Measurements from ENCODE around the gene SKIDA1.
A peak's percentile ranks its signal among the peaks of the same experiment; 100 is the strongest.

Gene SKIDA1

DNA sequence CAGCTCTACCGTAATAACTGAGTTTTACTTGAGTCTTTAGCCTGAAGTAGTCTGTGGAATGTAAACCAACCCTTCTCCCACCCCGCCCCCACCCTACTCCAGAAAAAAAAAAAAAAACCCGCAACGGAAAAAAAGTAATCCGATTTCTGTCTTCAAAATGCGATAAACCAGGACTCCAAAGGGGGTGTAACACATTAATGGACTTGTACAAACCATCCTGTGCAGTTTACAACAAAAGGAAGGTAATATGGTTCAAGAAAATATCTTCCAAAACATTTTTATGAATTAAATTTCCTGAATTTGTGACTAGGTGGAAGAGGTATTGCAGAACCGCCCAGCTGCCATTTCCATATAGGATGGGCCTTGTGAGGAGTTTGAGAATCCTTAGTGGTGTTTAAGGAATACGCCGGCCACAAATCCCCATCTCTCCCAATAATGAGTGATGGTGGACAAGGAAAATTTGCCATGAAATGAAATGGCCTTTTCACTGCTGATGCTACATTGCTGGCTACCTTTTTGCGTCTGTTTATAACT lies 10.6 kb downstream of the SKIDA1 start:
- Histone ChIP-seq H3K27me3 (ENCODE audit: low read depth, low read length) (peaks cover 18% of the 10 kb centered on the region), H3K4me1 (ENCODE audit: control insufficient read depth in 1 of 2, insufficient read depth in 2 of 2, low read length in 2 of 2) (peaks cover 2 to 38% of the 10 kb centered on the region in 2 donors), H3K9me3 (ENCODE audit: control insufficient read depth in 1 of 2, low read length in 2 of 2) (no peaks in the 10 kb centered on the region), H3K4me3 (ENCODE audit: low read depth in 1 of 2, low read length in 2 of 2) (peak overlapping the region; percentile 57 to 71), H3K27ac (ENCODE audit: low read length) (no peak overlapping the region), H3K36me3 (ENCODE audit: control insufficient read depth in 1 of 2, insufficient read depth in 2 of 2, low read length in 2 of 2) (no peaks in the 10 kb centered on the region)

DNA sequence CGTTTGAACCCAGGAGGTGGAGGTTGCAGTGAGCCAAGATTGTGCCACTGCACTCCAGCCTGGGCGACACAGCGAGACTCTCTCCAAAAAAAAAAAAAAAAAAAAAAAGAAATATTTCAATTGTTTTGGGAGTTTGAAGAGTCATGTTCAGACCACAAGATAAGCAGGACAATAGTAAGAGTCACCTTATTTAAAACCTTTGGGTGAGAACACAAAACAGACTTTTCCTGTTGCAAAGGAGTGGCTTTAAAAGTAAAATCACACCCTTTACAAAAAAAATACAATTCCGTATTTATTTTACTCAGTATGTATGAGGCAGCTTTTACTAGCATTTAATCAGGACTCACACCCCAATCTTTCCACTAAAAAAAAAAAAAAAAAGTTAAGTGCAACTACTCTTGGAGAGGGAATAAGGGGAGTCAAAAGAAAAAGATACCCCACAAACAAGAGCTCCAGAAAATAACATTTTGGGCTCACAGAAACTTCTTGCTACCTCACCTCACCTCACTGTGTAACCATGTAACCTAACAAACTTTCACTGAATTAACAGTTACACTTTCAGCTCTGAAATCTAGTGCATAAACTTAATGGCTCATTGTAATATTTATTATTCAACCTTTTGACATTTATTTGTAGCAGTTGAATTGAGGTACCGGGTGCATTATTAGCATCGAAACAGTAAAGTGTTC lies 11.2 kb downstream of the SKIDA1 start:
- no peak overlapping the region for H3K27ac ChIP-seq (ENCODE audit: low read length)
- no peaks in the 10 kb centered on the region for H3K36me3 ChIP-seq (ENCODE audit: control insufficient read depth in 1 of 2, insufficient read depth in 2 of 2, low read length in 2 of 2)
- peak overlapping the region in 1 of 2 donors; percentile 71 for H3K4me3 ChIP-seq (ENCODE audit: low read depth in 1 of 2, low read length in 2 of 2)
- no peaks in the 10 kb centered on the region for H3K9me3 ChIP-seq (ENCODE audit: control insufficient read depth in 1 of 2, low read length in 2 of 2)
- H3K27me3 ChIP-seq (ENCODE audit: low read depth, low read length) = peaks cover 15% of the 10 kb centered on the region
- peaks cover 0 to 35% of the 10 kb centered on the region in 2 donors for H3K4me1 ChIP-seq (ENCODE audit: control insufficient read depth in 1 of 2, insufficient read depth in 2 of 2, low read length in 2 of 2)

DNA sequence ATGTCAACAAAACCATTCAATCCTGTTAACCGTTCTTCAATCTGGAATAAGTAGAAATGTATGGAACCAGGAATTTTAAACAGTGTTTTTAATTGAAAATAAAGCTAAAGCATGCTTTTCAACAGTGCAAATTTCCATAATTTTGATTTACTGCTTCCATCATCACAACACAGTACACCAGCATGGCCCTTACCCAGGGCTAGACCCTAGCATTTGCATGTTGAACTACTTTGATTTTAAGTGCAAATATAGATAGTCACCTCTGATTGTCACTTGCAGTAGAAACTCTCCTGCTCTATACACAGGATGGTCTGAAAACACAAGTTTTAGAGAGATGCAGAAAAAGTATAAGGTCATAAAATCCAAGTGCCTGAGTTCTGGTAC lies 12.1 kb downstream of the SKIDA1 start:
- H3K27ac ChIP-seq (ENCODE audit: low read length) = no peak overlapping the region
- peaks cover 7% of the 10 kb centered on the region for H3K27me3 ChIP-seq (ENCODE audit: low read depth, low read length)
- no peak overlapping the region for H3K4me3 ChIP-seq (ENCODE audit: low read depth in 1 of 2, low read length in 2 of 2)
- no peaks in the 10 kb centered on the region for H3K9me3 ChIP-seq (ENCODE audit: control insufficient read depth in 1 of 2, low read length in 2 of 2)
- H3K36me3 ChIP-seq (ENCODE audit: control insufficient read depth in 1 of 2, insufficient read depth in 2 of 2, low read length in 2 of 2) = no peaks in the 10 kb centered on the region
- H3K4me1 ChIP-seq (ENCODE audit: control insufficient read depth in 1 of 2, insufficient read depth in 2 of 2, low read length in 2 of 2) = peaks cover 0 to 27% of the 10 kb centered on the region in 2 donors

DNA sequence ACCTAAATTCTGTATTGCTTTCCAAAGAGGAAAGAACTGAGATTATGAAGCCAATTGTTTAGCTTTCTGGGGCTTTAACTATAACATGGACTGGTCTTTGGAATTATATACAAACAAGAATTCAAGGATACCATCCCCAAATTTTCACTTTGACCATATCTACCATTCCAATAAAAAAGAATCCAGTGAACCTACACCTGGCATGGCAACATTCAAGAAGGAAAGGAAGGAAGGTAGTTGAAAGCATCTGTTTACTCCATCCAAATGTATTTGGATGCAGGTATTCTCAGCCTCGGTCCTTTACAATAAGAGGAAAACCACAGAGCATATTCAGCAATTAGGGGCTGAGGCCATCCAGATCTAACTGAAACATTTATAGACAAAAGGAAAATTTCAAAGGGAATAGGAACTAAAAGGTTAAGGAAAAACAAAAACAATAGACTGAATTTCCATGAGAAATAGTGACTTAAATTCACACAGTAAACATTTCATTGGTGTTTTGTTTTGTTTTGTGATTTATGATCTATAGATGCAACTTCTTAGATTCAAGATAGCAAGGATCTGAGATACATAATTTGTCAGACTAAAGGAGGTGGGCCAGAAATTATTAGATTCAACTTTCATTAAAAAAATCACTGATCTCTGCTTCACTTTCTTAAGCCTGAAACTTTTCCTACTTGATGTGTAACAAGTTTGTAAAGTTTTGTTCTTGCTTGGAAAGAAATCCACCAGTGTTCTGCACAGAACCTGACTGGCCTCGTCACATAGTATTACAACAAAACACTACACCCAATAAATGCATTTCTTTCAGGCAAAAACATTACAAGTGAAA lies 12.7 kb downstream of the SKIDA1 start:
- Histone ChIP-seq H3K27me3 (ENCODE audit: low read depth, low read length) (peaks cover under 1% of the 10 kb centered on the region), H3K4me1 (ENCODE audit: control insufficient read depth in 1 of 2, insufficient read depth in 2 of 2, low read length in 2 of 2) (peaks cover 0 to 21% of the 10 kb centered on the region in 2 donors), H3K9me3 (ENCODE audit: control insufficient read depth in 1 of 2, low read length in 2 of 2) (no peaks in the 10 kb centered on the region), H3K36me3 (ENCODE audit: control insufficient read depth in 1 of 2, insufficient read depth in 2 of 2, low read length in 2 of 2) (no peaks in the 10 kb centered on the region), H3K4me3 (ENCODE audit: low read depth in 1 of 2, low read length in 2 of 2) (no peak overlapping the region), H3K27ac (ENCODE audit: low read length) (no peak overlapping the region)

DNA sequence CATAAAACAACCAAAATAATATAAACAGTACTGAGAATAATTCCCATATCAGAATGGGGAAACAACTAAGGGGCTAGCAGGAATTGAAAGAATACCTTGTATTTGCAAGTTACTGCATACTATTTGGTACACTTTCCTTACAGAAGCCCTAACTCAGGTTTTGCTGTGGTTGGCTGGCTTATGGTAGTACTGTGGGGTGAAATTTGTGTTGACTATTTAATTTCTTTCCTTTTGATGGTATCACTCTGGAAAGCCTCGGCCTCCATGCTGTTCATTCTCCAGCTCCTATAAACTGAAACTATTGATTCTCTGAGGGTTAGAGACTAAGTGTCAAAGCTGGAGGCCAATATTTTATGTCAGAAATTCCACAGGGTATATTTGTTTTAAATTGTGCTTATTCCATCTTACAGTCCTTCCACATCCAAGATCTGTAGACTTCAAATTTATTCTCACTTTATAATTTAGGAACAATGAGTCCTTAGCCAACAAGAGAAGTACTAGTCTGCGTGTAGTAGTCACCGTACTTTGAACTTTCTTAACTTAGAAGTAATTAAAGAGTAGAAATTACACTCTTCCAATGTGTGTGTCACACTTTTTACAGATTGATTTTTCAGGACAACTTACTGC lies 13.4 kb downstream of the SKIDA1 start:
- Histone ChIP-seq H3K27me3 (ENCODE audit: low read depth, low read length) (no peaks in the 10 kb centered on the region), H3K9me3 (ENCODE audit: control insufficient read depth in 1 of 2, low read length in 2 of 2) (no peaks in the 10 kb centered on the region), H3K36me3 (ENCODE audit: control insufficient read depth in 1 of 2, insufficient read depth in 2 of 2, low read length in 2 of 2) (no peaks in the 10 kb centered on the region), H3K27ac (ENCODE audit: low read length) (no peak overlapping the region), H3K4me3 (ENCODE audit: low read depth in 1 of 2, low read length in 2 of 2) (no peak overlapping the region), H3K4me1 (ENCODE audit: control insufficient read depth in 1 of 2, insufficient read depth in 2 of 2, low read length in 2 of 2) (peaks cover 0 to 16% of the 10 kb centered on the region in 2 donors)

DNA sequence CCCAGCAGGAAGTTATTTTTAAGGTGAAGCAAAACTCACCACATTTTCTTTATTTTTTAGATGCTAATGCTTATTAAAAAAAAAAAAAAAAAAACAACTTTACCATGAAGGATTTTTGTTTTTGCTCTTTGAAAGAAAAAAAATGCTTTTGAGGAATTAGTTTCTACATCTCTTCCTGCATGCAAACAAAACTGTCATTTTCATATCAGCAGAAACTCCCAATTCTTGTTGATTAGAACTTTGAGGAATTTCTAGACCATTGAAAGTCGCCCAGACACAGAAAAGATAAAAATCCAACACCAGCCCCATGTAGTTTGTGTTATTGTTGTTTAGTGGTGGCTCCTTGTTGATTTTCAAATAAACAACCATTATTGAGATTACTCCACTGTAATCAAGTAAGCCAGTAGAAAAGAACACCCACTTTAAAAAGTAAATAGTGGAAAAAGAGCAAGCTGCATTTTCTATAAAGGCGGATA lies 14.3 kb downstream of the SKIDA1 start:
- H3K4me1 ChIP-seq (ENCODE audit: control insufficient read depth in 1 of 2, insufficient read depth in 2 of 2, low read length in 2 of 2) = peaks cover 0 to 16% of the 10 kb centered on the region in 2 donors
- H3K36me3 ChIP-seq (ENCODE audit: control insufficient read depth in 1 of 2, insufficient read depth in 2 of 2, low read length in 2 of 2) = no peaks in the 10 kb centered on the region
- no peaks in the 10 kb centered on the region for H3K9me3 ChIP-seq (ENCODE audit: control insufficient read depth in 1 of 2, low read length in 2 of 2)
- H3K27me3 ChIP-seq (ENCODE audit: low read depth, low read length) = no peaks in the 10 kb centered on the region
- H3K27ac ChIP-seq (ENCODE audit: low read length) = no peak overlapping the region
- H3K4me3 ChIP-seq (ENCODE audit: low read depth in 1 of 2, low read length in 2 of 2) = no peak overlapping the region

DNA sequence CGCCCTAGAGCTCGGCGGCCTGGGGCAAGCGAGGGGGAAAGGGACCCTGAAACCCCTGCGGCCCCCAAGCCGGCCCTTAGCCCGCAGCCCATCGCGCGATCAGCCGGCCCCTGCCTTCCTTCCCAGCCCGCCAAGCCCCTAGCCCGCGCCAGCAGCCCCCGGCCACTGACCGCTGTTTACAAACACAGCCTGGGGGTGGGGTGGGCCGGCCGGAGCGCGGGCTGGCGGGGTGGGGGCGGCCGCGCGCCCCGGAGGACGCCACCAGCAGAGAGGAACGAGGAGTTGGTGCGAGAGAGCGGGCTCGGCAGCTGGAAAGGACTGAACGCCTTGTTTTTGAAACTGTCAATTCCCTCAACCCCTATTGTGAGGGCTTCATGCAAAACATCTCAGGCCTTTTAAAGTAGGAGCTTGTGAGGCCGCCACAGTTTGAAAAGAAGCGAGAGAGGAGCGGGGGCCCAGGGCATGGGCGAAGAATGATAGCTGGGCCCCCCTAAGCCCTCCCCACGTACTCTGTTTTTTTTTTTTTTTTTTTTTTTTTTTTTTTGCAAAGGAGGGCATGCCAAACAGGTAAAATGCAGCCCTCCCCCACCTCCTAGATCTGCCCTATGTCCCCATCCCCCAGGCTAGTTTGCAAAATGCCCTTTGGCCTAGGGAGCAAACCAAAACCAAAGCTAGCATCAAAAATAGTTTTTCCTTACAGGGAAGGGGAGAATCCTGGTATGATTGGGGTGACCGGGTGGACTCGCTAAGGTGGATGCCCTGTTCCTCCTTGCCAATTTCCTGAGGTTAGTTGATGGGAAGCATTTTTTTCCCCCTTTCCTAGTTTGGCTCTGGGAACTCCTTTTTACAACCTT lies 15.0 kb downstream of the SKIDA1 start:
- H3K36me3 ChIP-seq (ENCODE audit: control insufficient read depth in 1 of 2, insufficient read depth in 2 of 2, low read length in 2 of 2) = no peaks in the 10 kb centered on the region

DNA sequence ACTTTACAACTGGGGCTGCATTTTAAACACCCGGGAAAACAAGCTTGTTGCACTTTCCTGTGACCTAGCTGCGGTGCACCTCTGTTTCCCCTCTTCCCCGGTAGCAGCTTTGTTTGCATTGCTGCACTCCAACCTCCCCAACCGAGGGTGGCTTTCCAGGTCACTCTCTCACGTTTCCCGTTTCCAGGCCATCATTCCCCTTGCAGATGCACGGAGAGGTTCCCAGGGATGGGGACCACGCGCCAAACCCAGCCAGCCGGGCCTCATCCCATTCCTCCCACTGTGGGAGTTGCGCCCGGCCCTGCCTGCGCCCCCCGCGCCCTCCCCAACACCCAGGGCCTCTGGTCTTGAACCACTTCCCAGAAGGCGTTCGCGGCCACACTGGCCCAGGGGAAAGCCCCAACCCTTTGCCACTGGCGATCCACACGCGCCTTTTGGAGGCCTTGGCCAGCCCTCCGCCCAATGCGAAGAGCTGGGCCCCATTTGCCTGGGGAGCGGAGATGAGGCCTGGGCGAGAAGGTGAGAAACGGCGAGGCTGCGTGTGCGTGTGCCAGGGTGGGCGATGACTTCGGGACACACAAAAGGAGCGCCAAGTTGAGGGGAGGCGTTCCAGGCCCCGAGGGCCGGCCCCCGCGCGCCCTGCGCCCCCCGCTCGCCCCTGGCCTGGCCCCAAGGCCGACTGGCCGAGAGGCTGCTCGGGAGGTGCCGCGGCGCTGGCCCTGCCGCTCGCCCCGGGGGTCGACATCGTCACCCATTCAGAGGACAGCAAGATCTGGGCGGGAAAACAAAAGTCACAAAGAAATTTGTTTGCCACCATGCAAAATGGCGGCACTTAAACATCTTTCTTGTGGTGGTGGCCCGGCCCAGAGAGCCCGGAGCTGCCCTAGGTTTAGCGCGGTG lies 15.9 kb downstream of the SKIDA1 start:
- no peaks in the 10 kb centered on the region for H3K27me3 ChIP-seq (ENCODE audit: low read depth, low read length)
- no peaks in the 10 kb centered on the region for H3K9me3 ChIP-seq (ENCODE audit: control insufficient read depth in 1 of 2, low read length in 2 of 2)
- H3K36me3 ChIP-seq (ENCODE audit: control insufficient read depth in 1 of 2, insufficient read depth in 2 of 2, low read length in 2 of 2) = no peaks in the 10 kb centered on the region
- H3K4me3 ChIP-seq (ENCODE audit: low read depth in 1 of 2, low read length in 2 of 2) = peak overlapping the region in 1 of 2 donors; percentile 46
- H3K27ac ChIP-seq (ENCODE audit: low read length) = no peak overlapping the region
- peaks cover 0 to 6% of the 10 kb centered on the region in 2 donors for H3K4me1 ChIP-seq (ENCODE audit: control insufficient read depth in 1 of 2, insufficient read depth in 2 of 2, low read length in 2 of 2)

More for the DNA sequence above, 15.0 kb downstream of the SKIDA1 start:
- Histone ChIP-seq H3K4me3 (ENCODE audit: low read depth in 1 of 2, low read length in 2 of 2) (peak overlapping the region in 1 of 2 donors; percentile 46), H3K4me1 (ENCODE audit: control insufficient read depth in 1 of 2, insufficient read depth in 2 of 2, low read length in 2 of 2) (peaks cover 0 to 10% of the 10 kb centered on the region in 2 donors), H3K27me3 (ENCODE audit: low read depth, low read length) (no peaks in the 10 kb centered on the region), H3K9me3 (ENCODE audit: control insufficient read depth in 1 of 2, low read length in 2 of 2) (no peaks in the 10 kb centered on the region), H3K27ac (ENCODE audit: low read length) (no peak overlapping the region)

DNA sequence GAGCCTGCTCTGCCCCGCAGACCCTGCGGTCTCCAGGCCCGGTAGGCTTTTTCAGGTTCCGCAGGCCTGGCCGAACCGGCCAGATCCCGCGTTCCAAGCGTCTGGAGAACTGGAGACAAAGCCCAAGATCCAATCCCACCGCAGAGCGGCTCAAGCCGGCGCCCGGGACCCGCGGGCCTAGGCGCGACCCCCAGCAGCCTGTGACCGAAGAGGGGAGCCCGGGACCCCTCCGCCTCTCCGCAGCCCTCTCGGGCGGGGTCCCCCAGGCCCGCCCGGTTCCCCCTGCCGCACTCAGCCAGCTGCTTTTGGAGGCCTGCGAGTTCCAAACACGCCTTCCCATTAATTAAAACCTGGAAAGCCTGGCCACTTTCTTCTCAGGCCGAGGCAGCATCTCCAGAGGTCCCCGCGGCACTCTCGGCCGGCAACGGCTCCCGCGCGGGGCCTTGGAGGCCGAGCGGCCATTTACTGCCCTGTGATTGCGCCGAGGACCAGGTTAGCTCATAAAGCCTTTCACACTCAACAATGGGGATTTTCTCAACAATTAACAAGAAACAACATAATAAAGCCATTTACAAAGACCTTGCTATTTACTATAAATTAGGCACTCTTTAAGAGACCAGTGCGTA lies 16.7 kb downstream of the SKIDA1 start:
- Histone ChIP-seq H3K4me3 (ENCODE audit: low read depth in 1 of 2, low read length in 2 of 2) (no peak overlapping the region), H3K36me3 (ENCODE audit: control insufficient read depth in 1 of 2, insufficient read depth in 2 of 2, low read length in 2 of 2) (no peaks in the 10 kb centered on the region), H3K27me3 (ENCODE audit: low read depth, low read length) (no peaks in the 10 kb centered on the region), H3K9me3 (ENCODE audit: control insufficient read depth in 1 of 2, low read length in 2 of 2) (no peaks in the 10 kb centered on the region), H3K27ac (ENCODE audit: low read length) (no peak overlapping the region), H3K4me1 (ENCODE audit: control insufficient read depth in 1 of 2, insufficient read depth in 2 of 2, low read length in 2 of 2) (peaks cover 0 to 6% of the 10 kb centered on the region in 2 donors)
